HepG2 (cell line): ENCODE measurements around the gene SERPINB1. TPM values are rescaled to one million over a fixed set of nuclear protein-coding genes. Genes with fewer than 3 reads are reported as not detected.

Experiments used
- AKNA ChIP-seq: sonication (generic); formaldehyde crosslinking; IDR thresholded peaks from 2 replicates; pipeline ENCODE4 v1.4.0; 2020; ENCODE audit warnings: missing genetic modification reagents, borderline replicate concordance
- ARNT ChIP-seq: fragments of 450-650 bp; IDR thresholded peaks from 2 replicates; pipeline ENCODE4 v1.6.1; 2017
- ATM ChIP-seq: fragments of 450-650 bp; IDR thresholded peaks from 2 replicates; pipeline ENCODE4 v1.7.1; 2017; ENCODE audit warnings: mild to moderate bottlenecking, borderline replicate concordance
- EEA1 ChIP-seq: sonication (generic); formaldehyde crosslinking; IDR thresholded peaks from 2 replicates; pipeline ENCODE4 v1.5.1; 2020; ENCODE audit warnings: mild to moderate bottlenecking, missing genetic modification reagents, borderline replicate concordance
- GATA4 ChIP-seq: sonication (generic); IDR thresholded peaks from 2 replicates; pipeline ENCODE4 v1.6.1; 2016; ENCODE audit warnings: antibody characterized with exemption, low read depth, borderline replicate concordance
- HMGXB4 ChIP-seq, 2 experiments: sonication (generic) in 1 of 2; formaldehyde crosslinking in 1 of 2; IDR thresholded peaks; 2 replicates each; pipeline versions ENCODE4 v1.4.0 to v1.6.1; 2018 to 2020; ENCODE audit warnings: missing genetic modification reagents in 2 of 2, borderline replicate concordance in 1 of 2, low read depth in 1 of 2, mild to moderate bottlenecking in 1 of 2, missing biosample characterization in 1 of 2
- ISL2 ChIP-seq: sonication (generic); formaldehyde crosslinking; IDR thresholded peaks from 2 replicates; pipeline ENCODE4 v1.5.0; 2020; ENCODE audit warnings: missing genetic modification reagents
- MBNL3 ChIP-seq: fragments of 250-450 bp; sonication (Bioruptor Pico); conservative IDR thresholded peaks from 2 replicates; pipeline ENCODE4 v1.8.0; 2022; ENCODE audit warnings: mild to moderate bottlenecking, inconsistent platforms
- MXD3 ChIP-seq: IDR thresholded peaks from 2 replicates; pipeline ENCODE4 v1.6.1; 2016; ENCODE audit warnings: mild to moderate bottlenecking, missing biosample characterization, missing genetic modification reagents
- SAFB2 ChIP-seq: sonication (generic); formaldehyde crosslinking; IDR thresholded peaks from 2 replicates; pipeline ENCODE4 v1.5.1; 2020; ENCODE audit warnings: missing genetic modification reagents, low read depth, mild to moderate bottlenecking, borderline replicate concordance
- SCMH1 ChIP-seq: sonication (generic); formaldehyde crosslinking; IDR thresholded peaks from 2 replicates; pipeline ENCODE4 v1.9.0; 2021; ENCODE audit warnings: missing genetic modification reagents, mild to moderate bottlenecking, borderline replicate concordance
- SNAPC4 ChIP-seq: sonication (generic); formaldehyde crosslinking; IDR thresholded peaks from 2 replicates; pipeline ENCODE4 v1.4.0; 2020; ENCODE audit warnings: mild to moderate bottlenecking, missing genetic modification reagents
- ZNF446 ChIP-seq: sonication (generic); formaldehyde crosslinking; IDR thresholded peaks from 2 replicates; pipeline ENCODE4 v1.5.0; 2020; ENCODE audit warnings: mild to moderate bottlenecking, missing genetic modification reagents
- ZNF709 ChIP-seq: sonication (generic); formaldehyde crosslinking; IDR thresholded peaks from 2 replicates; pipeline ENCODE4 v1.5.0; 2020; ENCODE audit warnings: mild to moderate bottlenecking, missing genetic modification reagents
- ZNF75D ChIP-seq: sonication (generic); formaldehyde crosslinking; IDR thresholded peaks from 2 replicates; pipeline ENCODE4 v1.8.1; 2023; ENCODE audit warnings: missing genetic modification reagents, mild to moderate bottlenecking, borderline replicate concordance
- polyA plus RNA-seq, 8 experiments: library from polyadenylated mRNA; depleted of rRNA in 3 of 8; stranded (reverse) in 7 of 8; unstranded in 1 of 8; fragments of >200 nt; fragmentation: Illumina TruSeq in 4 of 8; extraction: Trizol in 4 of 8; gene quantifications; 2 replicates each; pipeline versions ENCODE4 v1.2.1 to v1.2.3, GENCODE V29; 2011 to 2016; ENCODE audit warnings: low read depth in 4 of 8, missing spikeins in 1 of 8, mixed read lengths in 1 of 8; ENCODE audit not compliant: insufficient read depth in 1 of 8
- total RNA-seq, 5 experiments: library from RNA; depleted of rRNA; stranded (reverse); fragments of >200 nt; fragmentation: Illumina TruSeq; extraction: Trizol; gene quantifications; 2 replicates each; pipeline ENCODE4 v1.2.3, GENCODE V29; 2016; ENCODE audit warnings: low read depth in 1 of 5

SERPINB1 gene
- total and polyA plus RNA-seq, 2 of the 13 experiments (the other 11 are each of a cell fraction or from before 2014, with no cell fraction given): 41.4 to 60.5 TPM

- TF ChIP-seq AKNA (CRISPR knock-in tag) (peak; percentile 81; the same call in 1 of the 2 replicates), MXD3 (CRISPR knock-in tag) (peak; percentile 47; the same call in 1 of the 2 replicates), ISL2 (CRISPR knock-in tag) (peak; percentile 95), SCMH1 (no peak), MBNL3 (CRISPR knock-in tag) (no peak), SAFB2 (peak; percentile 82), GATA4 (no peak), ZNF446 (no peak), HMGXB4 (CRISPR knock-in tag; IDR thresholded peaks at IDR 0.05; ENCODE audit: borderline replicate concordance in 1 of 2, low read depth in 1 of 2) (peak; percentile 59 to 92; a peak in 2 of 4 replicates), ZNF75D (CRISPR knock-in tag) (no peak), ATM (no peak), ARNT (no peak), SNAPC4 (CRISPR knock-in tag) (peak; percentile 92; the same call in 1 of the 2 replicates), ZNF709 (CRISPR knock-in tag) (no peak; the same call in 1 of the 2 replicates), EEA1 (CRISPR knock-in tag) (no peak)
Measured at GRCh38 chr6:2876210-2877056, 34.8 kb upstream of the SERPINB1 start (continued).
